ENCODE data around the gene BAIAP2L1.

The BAIAP2L1 gene

DNA sequence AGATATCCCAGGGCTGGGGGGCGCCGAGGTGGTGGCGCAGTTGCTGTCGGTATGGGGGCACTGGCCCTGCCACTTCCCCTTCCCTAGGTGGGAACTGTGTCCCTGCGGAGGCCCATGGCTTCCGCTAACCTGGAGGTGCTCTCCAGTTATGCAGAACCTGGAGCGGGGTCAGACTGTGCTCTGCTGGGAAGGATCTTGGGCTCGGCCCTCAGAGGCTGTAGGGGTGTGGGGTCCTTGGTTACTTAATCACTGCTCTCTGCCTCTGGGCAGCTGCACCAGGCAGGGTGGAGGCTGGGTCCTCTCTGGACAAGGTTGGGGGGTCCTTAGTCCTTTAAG is 117.0 kb downstream of the BAIAP2L1 start:
- TF ChIP-seq CTCF (conservative IDR thresholded peaks at IDR 0.05; ENCODE audit: low read depth, low read length), result no peak
- H3K4me3 ChIP-seq (ENCODE audit: low read depth, low read length), result peak overlapping the region; percentile 86
- no peak for DNase-seq (ENCODE audit: low read depth)

DNA sequence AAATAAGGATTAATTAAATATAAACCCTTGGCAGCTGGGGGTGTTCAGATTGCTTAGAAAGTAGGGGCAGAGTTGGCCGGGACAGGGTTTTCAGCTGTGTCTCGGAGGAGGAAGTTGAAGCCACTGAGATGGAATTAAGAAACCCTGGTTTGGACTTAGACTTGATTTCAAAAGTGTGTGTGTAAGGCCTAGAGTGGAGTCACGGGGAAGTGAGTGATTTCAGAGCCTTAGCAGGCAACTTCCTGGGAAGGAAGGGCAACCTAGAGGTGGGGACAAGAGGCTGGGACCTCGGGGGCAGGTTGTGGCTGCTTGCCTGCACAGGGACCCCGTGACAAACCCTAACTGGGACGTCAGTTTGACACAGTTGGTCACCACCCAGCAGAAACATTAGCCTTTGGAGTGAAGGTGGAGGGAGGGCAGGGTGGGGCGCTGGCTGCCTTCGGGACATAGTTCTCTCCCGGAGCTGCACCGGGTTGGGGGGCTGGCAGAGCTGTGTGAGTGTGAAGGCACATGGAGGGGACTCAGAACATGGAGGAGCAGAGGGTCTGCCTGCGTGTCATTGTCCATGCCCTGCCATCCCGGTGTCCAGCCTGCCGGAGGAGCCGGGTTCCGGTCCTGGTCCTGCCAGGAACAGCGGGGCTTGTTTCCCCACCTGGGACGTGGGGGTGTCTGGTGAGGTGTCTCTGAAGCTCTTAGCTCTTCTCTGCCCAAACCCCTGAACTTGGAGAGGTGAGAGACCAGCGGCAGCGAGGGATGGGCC is 117.6 kb downstream of the BAIAP2L1 start:
- no peak for TF ChIP-seq CTCF (conservative IDR thresholded peaks at IDR 0.05; ENCODE audit: low read depth, low read length)
- DNase-seq (ENCODE audit: low read depth), result peak; percentile 80
- peak overlapping the region; percentile 86 for H3K4me3 ChIP-seq (ENCODE audit: low read depth, low read length)

DNA sequence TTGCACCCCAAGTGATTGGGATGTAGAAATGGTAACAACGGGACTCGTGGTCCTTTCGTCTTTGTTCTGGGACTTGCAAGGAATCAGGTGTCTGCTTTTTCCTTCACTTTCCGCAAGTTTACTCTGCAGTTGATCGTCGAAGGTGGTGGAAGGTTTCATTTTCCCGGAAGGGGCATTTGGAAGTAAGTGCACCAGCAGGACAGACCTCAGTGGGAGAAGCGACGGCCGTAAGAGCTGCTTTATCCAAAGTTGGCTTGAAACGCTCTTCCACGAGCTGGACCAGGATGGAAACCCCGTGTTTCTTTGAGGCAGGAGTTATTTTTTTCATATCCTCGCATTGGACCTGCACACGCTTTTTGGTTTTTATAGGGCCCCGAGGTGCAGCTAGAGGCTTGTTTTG is 118.2 kb downstream of the BAIAP2L1 start:
- peak overlapping the region; percentile 86 for H3K4me3 ChIP-seq (ENCODE audit: low read depth, low read length)
- no peak for TF ChIP-seq CTCF (conservative IDR thresholded peaks at IDR 0.05; ENCODE audit: low read depth, low read length)
- peak; percentile 28 for DNase-seq (ENCODE audit: low read depth)

- TF ChIP-seq CTCF (conservative IDR thresholded peaks at IDR 0.05; ENCODE audit: low read depth, low read length), result no peak
- DNase-seq (ENCODE audit: low read depth), result no peak
These were observed 118.9 kb downstream of the BAIAP2L1 start for GRCh38 chr7:98281757-98282606.

GRCh38 chr7:98280791-98281756 is 119.8 kb downstream of the BAIAP2L1 start, which contains the start of gene BRI3:
Gene BRI3, plus strand, starts transcription at chr7:98281686. Its CDS starts 110 bp downstream, at chr7:98281796.
- H3K4me3 ChIP-seq (ENCODE audit: low read depth, low read length), result peak within 1 kb of the TSS; percentile 86
- TF ChIP-seq CTCF (conservative IDR thresholded peaks at IDR 0.05; ENCODE audit: low read depth, low read length), result no peak
- DNase-seq (ENCODE audit: low read depth), result peak; percentile 89

More at GRCh38 chr7:98281757-98282606, 118.9 kb downstream of the BAIAP2L1 start:
- H3K4me3 ChIP-seq (ENCODE audit: low read depth, low read length), result peak overlapping the region; percentile 86

DNA sequence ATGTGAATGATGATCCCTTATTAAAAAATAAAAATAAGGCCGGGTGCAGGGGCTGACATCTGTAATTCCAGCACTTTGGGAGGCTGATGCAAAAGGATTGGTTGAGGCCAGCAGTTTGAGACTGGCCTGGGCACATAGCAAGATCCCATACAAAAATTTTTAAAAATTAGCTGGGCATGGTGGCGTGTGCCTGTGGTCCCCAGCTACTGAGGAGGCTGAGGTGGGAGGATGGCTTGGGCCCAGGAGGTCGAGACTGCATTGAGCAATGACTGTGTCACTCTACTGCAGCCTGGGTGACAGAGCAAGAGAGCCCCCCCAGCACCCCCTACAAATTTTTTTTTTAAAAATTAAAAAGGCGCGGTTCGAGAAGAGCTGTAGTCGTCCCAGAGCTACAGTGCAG is 120.6 kb downstream of the BAIAP2L1 start:
- no peak for DNase-seq (ENCODE audit: low read depth)
- no peak for TF ChIP-seq CTCF (conservative IDR thresholded peaks at IDR 0.05; ENCODE audit: low read depth, low read length)
- H3K4me3 ChIP-seq (ENCODE audit: low read depth, low read length), result no peak overlapping the region

Measured in choroid plexus epithelial cell (primary cell).